Fibroblast of lung (primary cell): ENCODE results near the gene SPATA33.

ENCODE experiments used
- EZH2 ChIP-seq: IDR thresholded peaks from 2 replicates; pipeline ENCODE4 v1.5.1; 2012; ENCODE audit warnings: low read length, control low read depth, mild to moderate bottlenecking; ENCODE audit errors: missing control alignments
- TF ChIP-seq, protein P1 (sequence below), 2 donors: IDR thresholded peaks in 1 of 2; conservative IDR thresholded peaks in 1 of 2; 1 replicate in 1 of 2; 2 replicates in 1 of 2; pipeline ENCODE4 v1.5.1; 2011 to 2012; ENCODE audit warnings: low read length in 2 of 2, control low read depth in 1 of 2, inconsistent platforms in 1 of 2, low read depth in 1 of 2, mild to moderate bottlenecking in 1 of 2

DNA sequence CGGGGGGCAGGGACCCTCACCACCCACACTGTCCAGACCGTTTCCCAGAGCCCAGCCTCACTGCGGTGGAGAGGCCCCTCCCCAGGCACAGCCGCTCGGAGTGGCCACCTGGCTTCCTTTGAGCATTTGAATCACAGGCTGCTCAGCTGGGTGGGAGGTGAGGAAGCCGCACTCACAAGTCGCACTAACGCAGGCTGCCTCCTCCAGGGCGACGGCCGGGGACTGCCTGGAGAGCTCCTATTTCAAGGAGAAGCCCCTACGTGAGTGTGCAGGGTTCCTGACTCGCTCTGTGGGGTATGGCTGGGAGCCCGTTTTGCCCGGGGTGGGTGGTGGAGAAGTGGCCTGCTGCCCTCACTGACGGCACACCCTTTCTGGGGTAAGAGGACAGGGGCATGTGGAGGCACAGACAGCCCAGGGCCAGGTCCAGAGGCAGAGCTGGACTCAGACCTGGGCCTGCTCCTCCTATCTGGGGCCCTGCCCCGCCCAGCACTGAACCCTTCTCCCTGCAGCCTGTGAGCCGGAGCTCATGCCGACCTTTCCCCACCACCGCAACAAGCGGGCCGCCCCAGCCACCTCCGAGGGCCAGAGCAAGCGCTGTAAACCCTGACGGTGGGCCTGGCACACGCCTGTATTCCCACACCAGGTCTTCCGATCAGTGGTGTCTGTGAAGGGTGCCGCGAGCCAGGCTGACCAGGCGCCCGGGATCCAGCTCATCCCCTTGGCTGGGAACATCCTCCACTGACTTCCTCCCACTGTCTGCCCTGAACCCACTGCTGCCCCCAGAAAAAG, 37.6 kb downstream of the SPATA33 start:
- TF ChIP-seq, protein P1, sequence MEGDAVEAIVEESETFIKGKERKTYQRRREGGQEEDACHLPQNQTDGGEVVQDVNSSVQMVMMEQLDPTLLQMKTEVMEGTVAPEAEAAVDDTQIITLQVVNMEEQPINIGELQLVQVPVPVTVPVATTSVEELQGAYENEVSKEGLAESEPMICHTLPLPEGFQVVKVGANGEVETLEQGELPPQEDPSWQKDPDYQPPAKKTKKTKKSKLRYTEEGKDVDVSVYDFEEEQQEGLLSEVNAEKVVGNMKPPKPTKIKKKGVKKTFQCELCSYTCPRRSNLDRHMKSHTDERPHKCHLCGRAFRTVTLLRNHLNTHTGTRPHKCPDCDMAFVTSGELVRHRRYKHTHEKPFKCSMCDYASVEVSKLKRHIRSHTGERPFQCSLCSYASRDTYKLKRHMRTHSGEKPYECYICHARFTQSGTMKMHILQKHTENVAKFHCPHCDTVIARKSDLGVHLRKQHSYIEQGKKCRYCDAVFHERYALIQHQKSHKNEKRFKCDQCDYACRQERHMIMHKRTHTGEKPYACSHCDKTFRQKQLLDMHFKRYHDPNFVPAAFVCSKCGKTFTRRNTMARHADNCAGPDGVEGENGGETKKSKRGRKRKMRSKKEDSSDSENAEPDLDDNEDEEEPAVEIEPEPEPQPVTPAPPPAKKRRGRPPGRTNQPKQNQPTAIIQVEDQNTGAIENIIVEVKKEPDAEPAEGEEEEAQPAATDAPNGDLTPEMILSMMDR (conservative IDR thresholded peaks at IDR 0.05 in 1 of 2, IDR thresholded peaks at IDR 0.05 in 1 of 2; ENCODE audit: low read depth in 1 of 2, low read length in 2 of 2) = no peak
- TF ChIP-seq EZH2 = no peak
